Cardiac muscle cell (in vitro differentiated cells and primary cell): ENCODE data around the gene RABGAP1. TPM values are rescaled to one million over a fixed set of nuclear protein-coding genes. Genes with fewer than 3 reads are reported as not detected.

Experiments used
- DNase-seq, 2 donors: peaks; one replicate each; pipeline versions ENCODE4 v3.0.0 to v3.0.0-alpha.2; 2010 to 2017; ENCODE audit warnings: low read depth in 1 of 2, low spot score in 1 of 2
- H3K27ac ChIP-seq: fragments of 200-600 bp; sonication (generic); 2 replicates; pipeline ENCODE4 v1.5.1; 2016
- H3K27me3 ChIP-seq: fragments of 200-600 bp; sonication (generic); 2 replicates; pipeline ENCODE4 v1.6.0; 2016; ENCODE audit warnings: control low read depth
- H3K36me3 ChIP-seq: fragments of 200-600 bp; sonication (generic); 2 replicates; pipeline ENCODE4 v1.5.1; 2016; ENCODE audit warnings: control low read depth
- H3K4me1 ChIP-seq: fragments of 200-600 bp; sonication (generic); 2 replicates; pipeline ENCODE4 v1.8.1; 2017; ENCODE audit warnings: low read depth, mild to moderate bottlenecking, mixed run types
- H3K4me3 ChIP-seq: fragments of 200-600 bp; sonication (generic); 2 replicates; pipeline ENCODE4 v1.5.1; 2016; ENCODE audit warnings: mild to moderate bottlenecking
- H3K9me3 ChIP-seq: fragments of 200-600 bp; sonication (generic); 2 replicates; pipeline ENCODE4 v1.5.1; 2017; ENCODE audit warnings: low read depth, mild to moderate bottlenecking, control low read depth
- polyA plus RNA-seq: library from polyadenylated mRNA; unstranded; fragments of >200 nt; fragmentation: Nextera tagmentation; extraction: Ambion mirVana; gene quantifications from 2 replicates; pipeline ENCODE4 v1.2.1, GENCODE V29; 2016
- total RNA-seq: library from RNA; depleted of rRNA; stranded (reverse); fragments of >200 nt; gene quantifications from 2 replicates; pipeline ENCODE4 v1.2.3, GENCODE V29; 2016
- TF ChIP-seq, protein P1 (sequence below): IDR thresholded peaks from 2 replicates; pipeline ENCODE4 v1.5.1; 2012; ENCODE audit warnings: low read depth, mild to moderate bottlenecking, low read length

The RABGAP1 gene
- total and polyA plus RNA-seq, 2 experiments from 2014 or later: 37.4 to 44.4 TPM

DNA sequence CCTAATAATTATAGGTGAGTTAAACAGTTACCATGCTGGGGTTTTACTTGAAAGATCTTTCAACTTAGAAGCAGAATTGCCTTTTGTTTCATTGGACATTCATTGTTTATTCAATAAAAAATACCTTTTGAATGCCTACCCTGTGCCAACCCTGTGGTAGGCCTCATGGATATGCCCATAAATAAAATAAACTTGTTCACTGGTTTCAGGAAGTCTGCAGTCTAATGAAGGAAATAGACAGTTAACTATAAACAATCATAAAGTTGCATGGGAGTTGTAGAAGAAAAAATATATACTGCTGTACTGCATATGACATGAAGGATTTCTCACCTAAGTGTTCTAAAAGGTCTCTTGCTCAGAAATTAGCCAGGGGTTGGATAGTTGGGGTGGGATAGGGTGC, 87.3 kb downstream of the RABGAP1 start:
- peaks cover 3% of the 10 kb centered on the region for H3K4me1 ChIP-seq
- no peaks in the 10 kb centered on the region for H3K27me3 ChIP-seq
- no peak overlapping the region for H3K27ac ChIP-seq
- H3K9me3 ChIP-seq: no peaks in the 10 kb centered on the region
- no peak for DNase-seq
- TF ChIP-seq, protein P1, sequence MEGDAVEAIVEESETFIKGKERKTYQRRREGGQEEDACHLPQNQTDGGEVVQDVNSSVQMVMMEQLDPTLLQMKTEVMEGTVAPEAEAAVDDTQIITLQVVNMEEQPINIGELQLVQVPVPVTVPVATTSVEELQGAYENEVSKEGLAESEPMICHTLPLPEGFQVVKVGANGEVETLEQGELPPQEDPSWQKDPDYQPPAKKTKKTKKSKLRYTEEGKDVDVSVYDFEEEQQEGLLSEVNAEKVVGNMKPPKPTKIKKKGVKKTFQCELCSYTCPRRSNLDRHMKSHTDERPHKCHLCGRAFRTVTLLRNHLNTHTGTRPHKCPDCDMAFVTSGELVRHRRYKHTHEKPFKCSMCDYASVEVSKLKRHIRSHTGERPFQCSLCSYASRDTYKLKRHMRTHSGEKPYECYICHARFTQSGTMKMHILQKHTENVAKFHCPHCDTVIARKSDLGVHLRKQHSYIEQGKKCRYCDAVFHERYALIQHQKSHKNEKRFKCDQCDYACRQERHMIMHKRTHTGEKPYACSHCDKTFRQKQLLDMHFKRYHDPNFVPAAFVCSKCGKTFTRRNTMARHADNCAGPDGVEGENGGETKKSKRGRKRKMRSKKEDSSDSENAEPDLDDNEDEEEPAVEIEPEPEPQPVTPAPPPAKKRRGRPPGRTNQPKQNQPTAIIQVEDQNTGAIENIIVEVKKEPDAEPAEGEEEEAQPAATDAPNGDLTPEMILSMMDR: no peak
- no peak overlapping the region for H3K4me3 ChIP-seq
- H3K36me3 ChIP-seq: peaks cover 15% of the 10 kb centered on the region

- Histone ChIP-seq H3K36me3 (peaks cover 10% of the 10 kb centered on the region), H3K27me3 (no peaks in the 10 kb centered on the region), H3K27ac (no peak overlapping the region), H3K9me3 (no peaks in the 10 kb centered on the region), H3K4me3 (no peak overlapping the region), H3K4me1 (peaks cover 9% of the 10 kb centered on the region)
- DNase-seq: no peak
- TF ChIP-seq, protein P1: no peak
Observed at GRCh38 chr9:123028973-123029372, 88.2 kb downstream of the RABGAP1 start.

DNA sequence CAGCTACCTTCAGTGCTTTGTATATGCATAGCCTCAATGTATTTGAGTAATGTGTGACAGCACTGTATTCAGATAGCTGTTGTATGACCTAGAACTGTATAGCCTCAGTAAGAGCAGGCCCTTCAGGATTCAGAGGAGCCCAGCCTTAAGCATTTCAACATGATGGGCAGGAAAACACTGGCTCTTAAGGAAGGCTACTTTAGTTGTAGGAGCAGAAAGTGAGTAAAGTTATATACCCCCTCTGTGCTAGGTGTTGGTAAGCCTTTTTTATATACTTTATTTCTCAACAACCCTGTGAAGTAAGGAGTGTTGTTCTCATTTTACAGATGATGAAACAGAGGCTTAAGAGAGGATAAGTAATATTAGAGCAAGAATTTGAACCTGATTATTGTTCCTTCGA, 91.1 kb downstream of the RABGAP1 start:
- Histone ChIP-seq H3K27me3 (no peaks in the 10 kb centered on the region), H3K36me3 (peaks cover 4% of the 10 kb centered on the region), H3K4me3 (no peak overlapping the region), H3K27ac (peak overlapping the region; percentile 34), H3K4me1 (peaks cover 28% of the 10 kb centered on the region), H3K9me3 (no peaks in the 10 kb centered on the region)
- TF ChIP-seq, protein P1: no peak
- DNase-seq: no peak

GRCh38 chr9:123033352-123033751, 92.5 kb downstream of the RABGAP1 start, which contains the start of gene GPR21:
TSS of gene GPR21 (plus strand) at chr9:123033667. CDS start at chr9:123034567, 900 bp downstream.
- Histone ChIP-seq H3K9me3 (no peaks in the 10 kb centered on the region), H3K27ac (peak within 1 kb of the TSS; percentile 34), H3K36me3 (no peaks in the 10 kb centered on the region), H3K4me1 (peaks cover 34% of the 10 kb centered on the region), H3K4me3 (no peak within 1 kb of the TSS), H3K27me3 (no peaks in the 10 kb centered on the region)
- peak; percentile 23 to 36 for DNase-seq
- TF ChIP-seq, protein P1: no peak

DNA sequence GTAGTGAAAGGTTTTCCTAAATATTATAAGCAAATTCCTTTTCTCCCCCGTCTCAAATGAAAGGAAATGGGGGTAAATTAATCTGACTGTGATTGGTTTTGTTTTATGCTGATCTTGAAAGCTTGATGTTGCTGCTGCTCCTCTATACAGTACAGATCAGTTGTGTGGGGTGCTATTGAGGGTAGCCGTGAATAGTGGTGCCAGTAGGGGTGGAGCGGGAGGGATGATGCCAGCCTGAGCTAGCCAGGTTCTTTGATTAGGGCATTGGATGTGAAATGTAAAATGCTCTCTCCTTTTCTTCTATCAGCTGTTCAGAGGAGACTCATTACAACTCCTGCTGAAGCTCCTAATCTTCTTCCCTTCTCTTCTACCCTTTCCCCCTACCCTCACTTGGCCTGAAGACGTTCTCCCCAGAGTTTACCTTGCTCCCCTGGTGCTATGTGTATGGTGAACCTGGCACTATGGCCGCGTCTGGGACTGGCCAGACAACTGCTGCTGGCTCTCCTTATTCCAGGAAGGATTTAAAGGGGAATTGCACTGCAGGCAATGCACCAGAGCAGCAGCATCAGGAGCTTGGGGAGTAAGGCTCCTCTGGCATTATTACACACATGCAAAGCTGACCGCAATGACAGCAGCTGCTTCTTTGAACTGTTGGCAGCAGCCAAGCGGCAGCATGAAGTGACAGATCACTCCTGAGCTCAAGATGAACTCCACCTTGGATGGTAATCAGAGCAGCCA, 93.2 kb downstream of the RABGAP1 start:
- Histone ChIP-seq H3K27me3 (no peaks in the 10 kb centered on the region), H3K4me3 (no peak overlapping the region), H3K9me3 (no peaks in the 10 kb centered on the region), H3K4me1 (peaks cover 34% of the 10 kb centered on the region), H3K36me3 (no peaks in the 10 kb centered on the region), H3K27ac (no peak overlapping the region)
- TF ChIP-seq, protein P1: no peak
- no peak for DNase-seq
